Activated T-cell treated with anti-CD3 and anti-CD28 coated beads, Interleukin-2, amount 50 U/mL, for 24 hours (primary cell): ENCODE results near the gene GPD1L.

ENCODE experiments used
- DNase-seq: peaks from one replicate; pipeline ENCODE4 v3.0.0-alpha.2; 2020
- H3K27ac Mint-ChIP-seq: 2 replicates; pipeline ENCODE4 v1.8.0; 2020; ENCODE audit warnings: mild to moderate bottlenecking, mixed read lengths
- H3K27me3 Mint-ChIP-seq: 2 replicates; pipeline ENCODE4 v1.8.0; 2020; ENCODE audit warnings: mixed read lengths
- H3K36me3 Mint-ChIP-seq: 2 replicates; pipeline ENCODE4 v1.8.0; 2020; ENCODE audit warnings: low read depth, mixed read lengths
- H3K4me1 Mint-ChIP-seq: 2 replicates; pipeline ENCODE4 v1.8.0; 2020; ENCODE audit warnings: low read depth, mixed read lengths
- H3K4me3 Mint-ChIP-seq: 2 replicates; pipeline ENCODE4 v1.8.0; 2020; ENCODE audit warnings: mild to moderate bottlenecking, moderate library complexity, mixed read lengths
- H3K9me3 Mint-ChIP-seq: 2 replicates; pipeline ENCODE4 v1.8.0; 2020; ENCODE audit warnings: mixed read lengths

Gene GPD1L

DNA sequence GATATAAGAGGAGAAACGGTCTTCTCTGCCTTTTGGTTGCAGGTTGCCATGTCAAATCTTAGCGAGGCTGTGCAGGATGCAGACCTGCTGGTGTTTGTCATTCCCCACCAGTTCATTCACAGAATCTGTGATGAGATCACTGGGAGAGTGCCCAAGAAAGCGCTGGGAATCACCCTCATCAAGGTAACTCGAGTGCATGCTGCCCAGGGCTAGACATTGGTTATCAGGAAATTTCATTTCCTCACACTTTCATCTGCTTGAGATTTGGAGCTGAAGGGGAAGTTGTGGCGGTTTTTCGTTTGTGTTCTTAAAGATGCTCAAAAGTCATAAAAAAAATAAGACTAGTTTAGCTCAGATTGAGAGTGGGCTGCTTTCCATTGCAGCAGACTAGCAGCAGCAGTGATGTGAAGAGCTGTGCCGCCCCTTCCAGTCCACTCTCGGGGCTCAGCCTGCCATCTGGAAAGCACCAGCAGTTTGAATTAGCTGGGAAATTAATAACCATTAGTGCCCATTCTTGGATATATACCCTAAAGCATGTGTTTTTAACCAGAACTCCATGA is 32.2 kb downstream of the GPD1L start:
- no peak overlapping the region for H3K4me3 Mint-ChIP-seq
- no peaks in the 10 kb centered on the region for H3K27me3 Mint-ChIP-seq
- no peak for DNase-seq
- H3K4me1 Mint-ChIP-seq = peaks cover 18% of the 10 kb centered on the region
- no peak overlapping the region for H3K27ac Mint-ChIP-seq
- peaks cover 48% of the 10 kb centered on the region for H3K36me3 Mint-ChIP-seq
- H3K9me3 Mint-ChIP-seq = no peaks in the 10 kb centered on the region

DNA sequence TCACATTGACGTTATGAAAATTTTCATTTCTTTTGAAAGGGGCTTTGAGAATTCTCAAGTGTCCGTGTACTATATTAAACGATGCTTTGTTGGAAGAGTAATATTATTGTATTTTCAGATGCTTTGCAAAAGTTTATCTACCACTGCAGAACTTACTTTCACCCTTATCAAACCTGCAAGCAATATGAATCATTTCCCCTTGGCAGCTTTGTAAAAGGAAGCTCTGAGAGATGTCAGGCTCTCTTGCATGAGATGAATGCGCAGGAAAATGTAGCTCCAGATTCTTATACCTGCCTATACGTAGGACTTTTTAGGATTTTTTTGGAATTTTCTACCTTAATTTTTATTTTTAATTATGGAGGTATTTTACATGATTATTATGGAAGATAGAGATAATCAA is 34.5 kb downstream of the GPD1L start:
- Mint-ChIP-seq H3K27me3 (no peaks in the 10 kb centered on the region), H3K9me3 (no peaks in the 10 kb centered on the region), H3K4me1 (peaks cover 18% of the 10 kb centered on the region), H3K36me3 (peaks cover 43% of the 10 kb centered on the region), H3K27ac (no peak overlapping the region), H3K4me3 (no peak overlapping the region)
- DNase-seq = no peak

DNA sequence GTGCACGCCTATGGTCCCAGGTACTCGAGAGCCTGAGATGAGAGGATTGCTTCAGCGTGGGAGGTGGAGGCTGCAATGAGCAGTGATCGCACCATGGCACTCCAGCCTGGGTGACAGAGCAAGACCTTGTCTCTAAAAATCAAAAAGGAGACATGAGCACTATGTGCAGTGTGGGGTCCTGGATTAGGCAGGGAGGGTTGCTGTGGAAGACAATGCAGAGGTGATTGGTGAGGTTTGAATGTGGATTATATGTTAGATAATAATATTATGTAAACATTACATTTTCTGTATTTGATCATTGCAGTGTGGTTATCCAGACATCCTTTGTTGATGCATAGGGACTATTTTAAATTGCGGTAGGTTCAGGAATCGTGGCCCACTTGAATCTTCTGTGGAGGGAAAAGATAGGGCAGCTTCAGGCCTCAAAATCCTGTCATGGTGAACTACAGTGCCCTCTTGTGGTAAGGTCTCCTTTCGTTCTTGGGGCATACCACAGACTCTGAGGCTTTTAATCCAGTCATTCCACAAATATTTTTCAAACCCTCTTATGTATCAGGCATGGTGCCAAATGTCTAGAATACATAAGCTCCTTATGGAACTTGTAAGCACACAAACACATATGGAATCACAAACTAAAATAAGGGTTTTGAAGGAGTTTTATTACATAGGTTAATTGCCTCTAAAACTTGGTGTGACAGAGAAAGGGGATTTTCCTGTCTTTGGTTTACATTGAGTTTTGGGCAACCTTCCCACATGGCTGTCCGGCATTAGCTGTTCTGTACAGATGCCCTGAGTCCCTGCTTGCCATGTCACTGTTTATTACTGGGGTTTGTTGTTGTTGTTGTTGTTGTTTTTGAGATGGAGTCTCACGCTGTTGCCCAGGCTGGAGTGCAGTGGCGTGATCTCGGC is 37.7 kb downstream of the GPD1L start:
- no peak overlapping the region for H3K4me3 Mint-ChIP-seq
- no peak for DNase-seq
- no peak overlapping the region for H3K27ac Mint-ChIP-seq
- H3K4me1 Mint-ChIP-seq = no peaks in the 10 kb centered on the region
- H3K36me3 Mint-ChIP-seq = peaks cover 73% of the 10 kb centered on the region
- no peaks in the 10 kb centered on the region for H3K27me3 Mint-ChIP-seq
- H3K9me3 Mint-ChIP-seq = no peaks in the 10 kb centered on the region

DNA sequence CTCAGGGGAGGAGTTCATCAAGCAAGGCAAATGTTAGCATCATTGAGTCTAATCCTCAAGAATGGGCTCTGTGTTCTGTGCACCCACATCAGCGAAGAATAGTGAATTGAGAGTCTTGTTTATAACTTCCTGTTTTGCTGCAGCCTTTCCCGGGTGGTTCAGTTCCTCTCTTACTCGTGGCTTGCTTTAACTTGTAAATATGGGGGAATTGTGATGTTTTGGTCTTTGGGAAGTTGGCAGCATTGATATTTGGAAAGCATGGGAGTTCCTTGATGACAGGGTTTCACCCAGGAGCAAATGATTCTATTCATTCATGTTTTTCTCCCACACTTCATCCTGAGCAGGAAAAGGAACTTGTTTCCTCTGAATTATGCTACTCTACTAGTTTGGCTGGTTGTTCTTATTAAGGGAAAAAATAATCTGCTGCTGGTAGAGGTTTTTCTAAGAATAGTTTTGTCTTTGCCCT is 40.4 kb downstream of the GPD1L start:
- no peak for DNase-seq
- H3K4me3 Mint-ChIP-seq = no peak overlapping the region
- H3K36me3 Mint-ChIP-seq = peaks cover 70% of the 10 kb centered on the region
- H3K9me3 Mint-ChIP-seq = no peaks in the 10 kb centered on the region
- no peaks in the 10 kb centered on the region for H3K4me1 Mint-ChIP-seq
- no peaks in the 10 kb centered on the region for H3K27me3 Mint-ChIP-seq
- no peak overlapping the region for H3K27ac Mint-ChIP-seq

DNA sequence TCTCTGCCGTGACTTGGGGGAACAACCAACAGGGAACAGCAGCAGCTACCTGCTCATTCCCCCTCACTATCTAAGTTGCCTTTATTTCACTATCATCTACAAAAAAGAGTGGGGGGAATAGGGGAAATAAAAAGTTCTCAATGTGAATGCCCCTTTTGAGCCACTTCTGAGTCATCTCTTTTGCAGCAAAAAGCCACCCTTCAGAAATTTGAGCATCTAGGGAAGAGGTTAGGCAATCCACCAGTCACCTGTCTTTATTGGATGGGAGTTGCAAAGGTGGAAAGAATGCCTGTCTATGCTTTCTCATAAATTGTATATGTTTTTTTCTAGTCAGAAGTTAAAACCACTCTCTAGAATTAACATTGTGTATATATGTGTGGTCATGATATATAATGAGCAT is 41.1 kb downstream of the GPD1L start:
- Mint-ChIP-seq H3K27me3 (no peaks in the 10 kb centered on the region), H3K36me3 (peaks cover 75% of the 10 kb centered on the region), H3K9me3 (no peaks in the 10 kb centered on the region), H3K4me1 (no peaks in the 10 kb centered on the region), H3K27ac (no peak overlapping the region), H3K4me3 (no peak overlapping the region)
- no peak for DNase-seq

DNA sequence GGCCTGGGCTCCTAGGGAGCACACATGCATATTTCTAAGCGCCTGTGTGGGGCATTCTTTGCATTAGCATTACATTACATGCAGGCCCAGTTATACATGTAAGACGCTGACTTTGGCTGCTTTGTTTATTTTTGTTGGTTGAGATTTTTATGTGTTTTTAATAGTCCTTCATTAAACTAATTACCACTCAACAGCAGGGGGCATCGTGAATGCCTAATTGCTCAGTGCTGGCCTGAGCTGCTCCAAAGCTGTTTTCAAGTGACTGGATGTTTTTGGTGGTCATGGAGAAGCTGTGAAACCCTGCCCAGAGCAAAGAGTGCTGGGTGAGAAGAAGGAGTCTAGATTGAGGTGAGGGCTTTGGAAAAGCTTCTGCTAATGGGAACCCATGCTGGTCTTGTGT is 41.5 kb downstream of the GPD1L start:
- Mint-ChIP-seq H3K4me3 (no peak overlapping the region), H3K27me3 (no peaks in the 10 kb centered on the region), H3K4me1 (no peaks in the 10 kb centered on the region), H3K9me3 (no peaks in the 10 kb centered on the region), H3K27ac (no peak overlapping the region), H3K36me3 (peaks cover 79% of the 10 kb centered on the region)
- DNase-seq = no peak

DNA sequence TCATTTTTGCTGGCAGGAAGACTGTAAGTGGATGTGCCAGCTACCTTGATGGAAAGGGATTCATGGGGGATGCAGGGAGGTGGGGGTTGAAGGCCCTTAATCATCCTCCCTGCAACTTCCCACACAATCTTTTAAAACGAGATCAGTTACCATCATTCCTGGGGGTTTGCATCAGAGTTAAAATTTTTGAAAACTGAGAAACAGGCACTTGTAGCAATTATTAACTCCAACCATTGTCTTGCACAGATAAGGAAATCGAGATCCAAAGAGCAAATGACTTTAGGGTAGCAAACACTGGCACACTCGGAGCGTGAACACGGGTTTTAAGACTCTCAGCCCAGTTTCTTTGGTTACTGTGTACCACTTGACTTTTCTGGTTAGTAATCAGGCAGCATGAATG is 41.9 kb downstream of the GPD1L start:
- no peak overlapping the region for H3K27ac Mint-ChIP-seq
- no peaks in the 10 kb centered on the region for H3K27me3 Mint-ChIP-seq
- H3K9me3 Mint-ChIP-seq = no peaks in the 10 kb centered on the region
- H3K4me1 Mint-ChIP-seq = no peaks in the 10 kb centered on the region
- peaks cover 79% of the 10 kb centered on the region for H3K36me3 Mint-ChIP-seq
- no peak for DNase-seq
- no peak overlapping the region for H3K4me3 Mint-ChIP-seq

DNA sequence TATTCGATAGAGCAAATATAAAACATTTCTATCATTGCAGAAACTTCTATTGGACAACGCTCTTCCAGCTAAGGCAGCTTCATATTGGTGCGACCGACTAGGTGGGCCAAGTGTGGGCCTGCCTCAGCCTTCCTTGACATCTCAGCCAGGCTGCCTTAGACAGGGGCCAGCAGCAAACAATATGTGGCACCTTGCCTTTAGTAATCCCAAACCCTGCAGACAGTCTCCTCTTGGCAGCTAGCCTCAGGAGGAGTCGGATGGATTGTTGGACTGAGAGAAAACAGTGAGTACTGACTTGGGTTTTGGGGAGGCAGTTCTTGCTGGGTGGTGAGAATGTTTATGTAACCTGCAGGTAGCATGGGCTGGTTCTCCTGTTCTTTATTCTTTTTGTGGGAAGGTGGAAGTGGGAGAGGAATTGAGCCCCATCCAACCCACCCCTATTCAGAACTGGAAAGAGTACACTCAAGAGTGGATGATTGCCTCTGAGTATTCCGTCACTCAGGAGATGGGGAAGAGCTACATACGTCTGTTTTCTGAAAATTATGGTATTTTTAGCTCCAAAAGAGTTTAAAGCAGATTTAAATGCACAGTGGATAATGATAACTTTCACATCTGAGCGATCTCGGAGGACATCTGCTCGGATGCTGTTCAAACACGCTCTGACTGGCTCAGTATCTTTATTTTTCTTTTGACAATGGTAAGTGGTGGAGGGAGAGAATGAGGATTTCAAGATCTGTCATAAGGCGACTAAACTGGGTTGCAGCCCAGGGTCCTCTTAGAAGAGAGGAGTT is 47.2 kb downstream of the GPD1L start:
- Mint-ChIP-seq H3K36me3 (peaks cover 78% of the 10 kb centered on the region), H3K4me3 (no peak overlapping the region), H3K4me1 (no peaks in the 10 kb centered on the region), H3K27ac (no peak overlapping the region), H3K27me3 (no peaks in the 10 kb centered on the region), H3K9me3 (no peaks in the 10 kb centered on the region)
- no peak for DNase-seq

DNA sequence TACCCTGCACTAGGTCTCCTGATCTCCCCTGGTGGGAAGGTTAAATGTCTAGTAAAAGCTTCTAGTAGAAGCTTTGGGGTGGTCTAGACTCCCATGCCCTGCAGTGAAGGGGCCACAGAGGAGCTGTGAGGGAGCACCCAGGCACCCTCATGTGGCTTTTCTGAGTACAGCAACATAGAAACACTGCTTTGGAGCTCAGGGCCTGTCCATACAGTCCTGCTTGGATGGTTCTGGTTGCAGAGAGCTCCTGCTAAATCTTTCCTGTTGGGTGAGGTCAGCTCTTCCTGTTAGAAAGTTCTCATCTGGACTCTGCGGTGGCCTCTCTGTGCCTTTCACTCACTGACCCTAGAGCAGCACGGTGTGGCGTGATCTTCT is 47.8 kb downstream of the GPD1L start:
- Mint-ChIP-seq H3K27me3 (no peaks in the 10 kb centered on the region), H3K4me1 (no peaks in the 10 kb centered on the region), H3K36me3 (peaks cover 78% of the 10 kb centered on the region), H3K9me3 (no peaks in the 10 kb centered on the region), H3K4me3 (no peak overlapping the region), H3K27ac (no peak overlapping the region)
- no peak for DNase-seq

DNA sequence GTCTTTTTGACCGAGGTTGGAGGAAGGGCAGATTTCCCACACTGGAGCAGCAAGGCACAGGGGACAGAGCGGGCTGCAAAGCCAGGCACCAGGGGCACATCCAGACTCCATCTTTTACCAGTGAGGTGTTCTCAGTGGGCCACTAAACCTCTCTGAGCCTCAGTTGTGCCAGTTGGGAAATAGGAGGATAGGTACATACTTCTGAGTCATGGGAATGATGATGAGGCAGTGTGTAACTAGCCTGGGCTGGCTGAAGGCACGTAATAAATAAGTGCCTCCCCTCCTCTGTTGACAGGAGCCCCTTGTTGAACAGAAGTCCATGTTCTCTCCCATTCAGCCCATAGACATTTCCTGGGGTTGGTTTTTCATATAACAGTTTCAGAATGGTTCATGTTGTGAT is 48.7 kb downstream of the GPD1L start:
- peaks cover 77% of the 10 kb centered on the region for H3K36me3 Mint-ChIP-seq
- no peaks in the 10 kb centered on the region for H3K4me1 Mint-ChIP-seq
- no peaks in the 10 kb centered on the region for H3K27me3 Mint-ChIP-seq
- DNase-seq = no peak
- H3K27ac Mint-ChIP-seq = no peak overlapping the region
- H3K4me3 Mint-ChIP-seq = no peak overlapping the region
- no peaks in the 10 kb centered on the region for H3K9me3 Mint-ChIP-seq

DNA sequence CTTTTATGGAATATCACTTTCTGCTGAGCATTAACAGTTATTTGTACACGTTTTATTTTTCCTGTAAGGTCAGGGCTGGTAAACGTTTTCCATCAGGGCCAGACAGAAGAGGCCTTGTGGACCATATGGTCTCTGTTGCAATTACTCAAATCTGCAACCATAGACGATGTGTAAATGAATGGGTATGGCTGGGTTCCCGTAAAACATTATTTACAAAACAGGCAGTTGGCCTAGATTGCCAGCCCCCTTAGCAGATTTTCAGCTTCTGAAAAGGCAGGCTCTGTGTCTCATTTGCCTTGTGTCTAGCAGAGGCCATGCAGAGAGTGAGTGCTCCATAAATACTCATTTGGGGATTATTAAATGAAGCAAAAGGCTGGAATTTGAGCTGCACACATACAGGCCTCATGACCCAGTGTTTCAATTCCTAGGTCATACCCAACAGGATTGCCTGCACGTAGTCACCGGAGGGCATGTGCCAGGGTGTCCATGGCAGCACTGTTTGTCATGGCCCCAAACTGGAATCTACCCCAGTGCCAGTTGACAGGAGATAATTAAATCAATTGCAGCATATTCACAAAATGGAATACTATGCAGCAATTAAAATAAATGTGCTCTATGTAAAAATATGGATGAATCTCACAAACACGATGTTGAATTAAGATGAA is 51.3 kb downstream of the GPD1L start:
- Mint-ChIP-seq H3K4me3 (no peak overlapping the region), H3K9me3 (no peaks in the 10 kb centered on the region), H3K27ac (no peak overlapping the region), H3K27me3 (no peaks in the 10 kb centered on the region), H3K4me1 (no peaks in the 10 kb centered on the region), H3K36me3 (peaks cover 74% of the 10 kb centered on the region)
- no peak for DNase-seq

DNA sequence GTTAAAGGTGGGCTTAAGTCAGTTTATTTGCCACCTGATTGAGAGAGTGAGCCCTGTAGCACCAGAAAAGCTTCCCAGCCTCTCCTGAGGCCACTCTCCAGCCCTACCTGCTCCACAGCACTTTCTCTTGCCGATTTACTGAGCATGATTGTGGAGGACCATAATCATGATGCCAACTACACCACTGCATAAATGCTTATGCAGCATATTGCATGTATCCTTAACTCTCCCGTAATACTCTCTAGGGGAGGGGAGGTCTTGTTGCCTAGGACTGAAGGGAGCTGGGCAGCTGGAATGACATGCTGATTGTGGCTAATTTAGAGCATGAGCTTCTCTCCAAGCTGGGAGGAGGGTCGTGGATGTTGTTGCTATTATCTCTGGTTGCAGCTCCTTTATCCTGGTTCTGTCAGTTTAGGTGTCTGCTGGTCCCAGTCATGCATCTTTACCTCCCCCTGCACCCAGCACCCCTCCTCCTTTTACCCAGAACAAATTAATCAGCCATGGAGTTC is 54.3 kb downstream of the GPD1L start:
- Mint-ChIP-seq H3K36me3 (peaks cover 83% of the 10 kb centered on the region), H3K27ac (no peak overlapping the region)
- no peak for DNase-seq

DNA sequence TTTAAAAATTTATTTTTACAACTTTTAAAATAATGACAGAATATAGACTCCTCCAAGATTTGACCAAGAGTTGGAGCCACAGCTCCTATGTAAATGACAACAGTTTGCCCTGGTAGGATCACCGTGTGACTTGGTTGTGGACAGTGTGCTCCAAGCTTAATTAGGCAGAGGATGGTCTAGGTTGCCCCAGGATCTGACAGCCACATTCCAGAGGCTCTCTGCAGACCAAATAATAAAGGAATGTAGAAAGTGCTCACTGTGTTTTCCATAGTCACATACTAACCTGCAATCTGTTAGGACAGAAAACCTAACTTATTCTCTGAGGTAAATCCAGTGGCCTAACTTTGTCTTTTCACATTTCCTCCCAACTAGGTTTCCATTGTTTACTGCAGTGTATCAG is 59.0 kb downstream of the GPD1L start:
- Mint-ChIP-seq H3K27ac (no peak overlapping the region), H3K9me3 (no peaks in the 10 kb centered on the region), H3K4me1 (no peaks in the 10 kb centered on the region), H3K27me3 (no peaks in the 10 kb centered on the region), H3K36me3 (peaks cover 86% of the 10 kb centered on the region), H3K4me3 (no peak overlapping the region)
- DNase-seq = no peak

More for the DNA sequence above, 54.3 kb downstream of the GPD1L start:
- Mint-ChIP-seq H3K4me1 (no peaks in the 10 kb centered on the region), H3K4me3 (no peak overlapping the region), H3K9me3 (no peaks in the 10 kb centered on the region), H3K27me3 (no peaks in the 10 kb centered on the region)

DNA sequence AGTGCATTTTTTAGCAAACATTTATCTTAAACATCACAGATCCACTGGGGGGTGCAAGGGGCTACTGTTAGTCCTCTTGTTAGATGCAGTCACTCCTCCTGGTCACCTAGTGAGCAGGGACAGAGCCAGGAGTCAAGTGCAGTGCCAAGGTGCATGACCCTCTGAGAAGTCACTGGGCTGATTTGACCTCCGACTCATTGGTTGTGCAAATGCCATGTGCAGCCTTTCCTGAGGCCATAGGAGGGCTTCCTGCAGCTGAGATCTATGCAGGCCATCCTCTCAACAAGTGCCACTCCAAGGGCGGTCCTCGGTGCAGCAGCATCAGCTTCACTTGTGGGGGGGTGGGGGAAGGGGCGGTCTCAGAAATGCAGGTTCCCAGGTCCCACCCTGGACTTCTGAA is 60.2 kb downstream of the GPD1L start:
- H3K27me3 Mint-ChIP-seq = no peaks in the 10 kb centered on the region
- H3K36me3 Mint-ChIP-seq = peaks cover 87% of the 10 kb centered on the region
- H3K27ac Mint-ChIP-seq = no peak overlapping the region
- peaks cover 4% of the 10 kb centered on the region for H3K9me3 Mint-ChIP-seq
- H3K4me1 Mint-ChIP-seq = no peaks in the 10 kb centered on the region
- H3K4me3 Mint-ChIP-seq = no peak overlapping the region
- no peak for DNase-seq
